Measurements from ENCODE around the gene TMC4.
"Not testable (repeated sequence)": the region's sequence is repeated elsewhere in the genome, so short reads cannot be mapped to it uniquely, and the experiment has no call there.

The TMC4 gene

GRCh38 chr19:54203151-54203611 lies 30.2 kb upstream of the TMC4 start:
- no peak for DNase-seq

- no peak for DNase-seq
Measured at GRCh38 chr19:54201980-54202379, 29.0 kb upstream of the TMC4 start.

- DNase-seq = no peak
Measured at GRCh38 chr19:54201172-54201701, 28.3 kb upstream of the TMC4 start.

- DNase-seq = no peak
Measured at GRCh38 chr19:54199401-54199800, 26.4 kb upstream of the TMC4 start.

GRCh38 chr19:54197121-54197520 lies 24.2 kb upstream of the TMC4 start:
- DNase-seq = no peak

GRCh38 chr19:54196536-54196935 lies 23.6 kb upstream of the TMC4 start:
- no peak for DNase-seq

GRCh38 chr19:54194463-54194862 lies 21.5 kb upstream of the TMC4 start:
- not testable (repeated sequence) for DNase-seq

- no peak for DNase-seq
Measured at GRCh38 chr19:54193011-54193410, 20.1 kb upstream of the TMC4 start.

GRCh38 chr19:54191811-54192453 lies 19.0 kb upstream of the TMC4 start:
- DNase-seq = no peak

- peak; percentile 89 to 93 for DNase-seq
Measured at GRCh38 chr19:54191011-54191810, 18.3 kb upstream of the TMC4 start, which contains the start of gene TSEN34. TSS of gene TSEN34 (plus strand) at chr19:54191308. CDS start at chr19:54191365, 57 bp downstream.

- DNase-seq = peak; percentile 100
Measured at GRCh38 chr19:54190503-54191010, 17.6 kb upstream of the TMC4 start.

GRCh38 chr19:54189735-54190502 lies 17.0 kb upstream of the TMC4 start:
- peak; percentile 100 for DNase-seq

- DNase-seq = no peak
Measured at GRCh38 chr19:54189145-54189734, 16.3 kb upstream of the TMC4 start, which contains the start of gene MBOAT7. TSS of gene MBOAT7 (minus strand) at chr19:54189580. CDS start at chr19:54188508, 1,072 bp downstream.

- DNase-seq = peak; percentile 59 to 64
Measured at GRCh38 chr19:54188215-54188871, 15.4 kb upstream of the TMC4 start.

GRCh38 chr19:54186934-54187381 lies 14.0 kb upstream of the TMC4 start:
- no peak for DNase-seq

- no peak for DNase-seq
Measured at GRCh38 chr19:54186351-54186750, 13.4 kb upstream of the TMC4 start.

GRCh38 chr19:54183431-54183830 lies 10.5 kb upstream of the TMC4 start:
- no peak for DNase-seq

GRCh38 chr19:54181894-54182293 lies 8.9 kb upstream of the TMC4 start:
- not testable (repeated sequence) for DNase-seq

GRCh38 chr19:54180691-54181091 lies 7.7 kb upstream of the TMC4 start:
- no peak for DNase-seq

- DNase-seq = peak in 1 of 2 donors; percentile 22
Measured at GRCh38 chr19:54179921-54180461, 7.0 kb upstream of the TMC4 start.

GRCh38 chr19:54179262-54179852 lies 6.4 kb upstream of the TMC4 start:
- DNase-seq = no peak

All from CD4-positive, alpha-beta T cell treated with Interferon alpha-2 for 1 hour (primary cell).